Suprapubic skin (tissue), 4 donors: ENCODE data around the gene CD40. TPM values are rescaled to one million over a fixed set of nuclear protein-coding genes. Genes with fewer than 3 reads are reported as not detected.

ENCODE experiments used
- DNase-seq, 2 donors: peaks; one replicate each; pipeline ENCODE4 v3.0.0-alpha.2; 2019; ENCODE audit warnings: low spot score in 2 of 2
- H3K27ac ChIP-seq: fragments of 200-600 bp; sonication (generic); one replicate; pipeline ENCODE4 v1.5.1; 2019
- H3K27me3 ChIP-seq: fragments of 200-600 bp; sonication (generic); one replicate; pipeline ENCODE4 v1.5.1; 2019
- H3K36me3 ChIP-seq: fragments of 200-600 bp; sonication (generic); one replicate; pipeline ENCODE4 v1.5.1; 2019
- H3K4me1 ChIP-seq: fragments of 200-600 bp; sonication (generic); one replicate; pipeline ENCODE4 v1.5.1; 2019
- H3K4me3 ChIP-seq: fragments of 200-600 bp; sonication (generic); one replicate; pipeline ENCODE4 v1.5.1; 2019; ENCODE audit warnings: mild to moderate bottlenecking
- H3K9me3 ChIP-seq: fragments of 200-600 bp; sonication (generic); one replicate; pipeline ENCODE4 v1.5.1; 2019
- CTCF ChIP-seq, 2 donors: fragments of 200-600 bp in 1 of 2; fragments of 450-650 bp in 1 of 2; sonication (generic) in 1 of 2; IDR thresholded peaks; one replicate each; pipeline ENCODE4 v1.5.1; 2016 to 2019; ENCODE audit warnings: antibody characterized with exemption in 2 of 2, mild to moderate bottlenecking in 1 of 2, moderate library complexity in 1 of 2
- EP300 ChIP-seq: sonication (generic); formaldehyde crosslinking; IDR thresholded peaks from one replicate; pipeline ENCODE4 v1.6.1; 2017; ENCODE audit warnings: antibody characterized with exemption
- POLR2A ChIP-seq, 2 donors: fragments of 450-650 bp; IDR thresholded peaks; one replicate each; pipeline ENCODE4 v1.6.1; 2017; ENCODE audit warnings: antibody characterized with exemption in 2 of 2, mild to moderate bottlenecking in 2 of 2, moderate library complexity in 2 of 2
- POLR2AphosphoS5 ChIP-seq, 3 donors: sonication (generic); formaldehyde crosslinking; IDR thresholded peaks; one replicate each; pipeline ENCODE4 v1.6.1; 2017; ENCODE audit warnings: antibody characterized with exemption in 3 of 3
- WGBS: methylation state at CpG from one replicate; pipeline ENCODE4 v1.1.5; 2018; 5-methylcytosine and 5-hydroxymethylcytosine counted together
- total RNA-seq, 4 donors: library from RNA; depleted of rRNA; stranded (reverse); fragments of >200 nt; gene quantifications; one replicate each; pipeline ENCODE4 v1.1.0, GENCODE V29; 2016

The CD40 gene
- total RNA-seq, 4 donors from 2014 or later: 12.9 to 30.6 (median 17.2) TPM

GRCh38 chr20:46148313-46149208 lies 30.4 kb downstream of the CD40 start:
- Histone ChIP-seq H3K27ac (no peak overlapping the region), H3K9me3 (no peaks in the 10 kb centered on the region), H3K4me3 (no peak overlapping the region), H3K4me1 (peaks cover 7% of the 10 kb centered on the region), H3K27me3 (peaks cover 18% of the 10 kb centered on the region), H3K36me3 (no peaks in the 10 kb centered on the region)
- WGBS: 60% methylated on average over 14 of the region's 14 CpGs
- TF ChIP-seq CTCF (IDR thresholded peaks at IDR 0.05) (no peak), EP300 (no peak), POLR2A (IDR thresholded peaks at IDR 0.05) (no peak), POLR2AphosphoS5 (IDR thresholded peaks at IDR 0.05) (no peak)
- DNase-seq: no peak

- Histone ChIP-seq H3K27me3 (peaks cover 17% of the 10 kb centered on the region), H3K4me1 (no peaks in the 10 kb centered on the region), H3K4me3 (no peak overlapping the region), H3K36me3 (no peaks in the 10 kb centered on the region), H3K27ac (no peak overlapping the region), H3K9me3 (no peaks in the 10 kb centered on the region)
- DNase-seq: no peak
- TF ChIP-seq POLR2A (IDR thresholded peaks at IDR 0.05) (no peak), POLR2AphosphoS5 (IDR thresholded peaks at IDR 0.05) (no peak), CTCF (IDR thresholded peaks at IDR 0.05) (no peak), EP300 (no peak)
- WGBS: 60% methylated on average over 5 of the region's 5 CpGs
These were observed 32.8 kb downstream of the CD40 start for GRCh38 chr20:46150943-46151342.

- no peak for DNase-seq
- WGBS: 79% methylated on average over 7 of the region's 7 CpGs
- Histone ChIP-seq H3K27ac (no peak overlapping the region), H3K36me3 (no peaks in the 10 kb centered on the region), H3K9me3 (no peaks in the 10 kb centered on the region), H3K4me3 (no peak overlapping the region), H3K27me3 (peaks cover 23% of the 10 kb centered on the region), H3K4me1 (no peaks in the 10 kb centered on the region)
- no peak for TF ChIP-seq POLR2A (IDR thresholded peaks at IDR 0.05)
- TF ChIP-seq EP300: no peak
- no peak for TF ChIP-seq POLR2AphosphoS5 (IDR thresholded peaks at IDR 0.05)
- no peak for TF ChIP-seq CTCF (IDR thresholded peaks at IDR 0.05)
These were observed 33.8 kb downstream of the CD40 start for GRCh38 chr20:46151936-46152335.

GRCh38 chr20:46152824-46153586 lies 34.9 kb downstream of the CD40 start:
- no peak for TF ChIP-seq EP300
- no peak for TF ChIP-seq POLR2AphosphoS5 (IDR thresholded peaks at IDR 0.05)
- no peak for TF ChIP-seq POLR2A (IDR thresholded peaks at IDR 0.05)
- TF ChIP-seq CTCF (IDR thresholded peaks at IDR 0.05): no peak
- no peak overlapping the region for H3K27ac ChIP-seq
- no peak for DNase-seq
- peaks cover 33% of the 10 kb centered on the region for H3K27me3 ChIP-seq
- WGBS: 84% methylated on average over 32 of the region's 33 CpGs
- no peaks in the 10 kb centered on the region for H3K9me3 ChIP-seq
- H3K36me3 ChIP-seq: no peaks in the 10 kb centered on the region
- H3K4me1 ChIP-seq: no peaks in the 10 kb centered on the region
- H3K4me3 ChIP-seq: no peak overlapping the region

- Histone ChIP-seq H3K36me3 (no peaks in the 10 kb centered on the region), H3K27ac (no peak overlapping the region), H3K27me3 (peaks cover 36% of the 10 kb centered on the region), H3K4me3 (no peak overlapping the region), H3K9me3 (no peaks in the 10 kb centered on the region), H3K4me1 (no peaks in the 10 kb centered on the region)
- DNase-seq: no peak
- 53% methylated on average over 5 of the region's 5 CpGs for WGBS
- TF ChIP-seq POLR2AphosphoS5 (IDR thresholded peaks at IDR 0.05): no peak
- no peak for TF ChIP-seq EP300
- TF ChIP-seq CTCF (IDR thresholded peaks at IDR 0.05): no peak
- no peak for TF ChIP-seq POLR2A (IDR thresholded peaks at IDR 0.05)
These were observed 36.2 kb downstream of the CD40 start for GRCh38 chr20:46154305-46154704.
